ENCODE measurements around the gene LCT.

Gene LCT

DNA sequence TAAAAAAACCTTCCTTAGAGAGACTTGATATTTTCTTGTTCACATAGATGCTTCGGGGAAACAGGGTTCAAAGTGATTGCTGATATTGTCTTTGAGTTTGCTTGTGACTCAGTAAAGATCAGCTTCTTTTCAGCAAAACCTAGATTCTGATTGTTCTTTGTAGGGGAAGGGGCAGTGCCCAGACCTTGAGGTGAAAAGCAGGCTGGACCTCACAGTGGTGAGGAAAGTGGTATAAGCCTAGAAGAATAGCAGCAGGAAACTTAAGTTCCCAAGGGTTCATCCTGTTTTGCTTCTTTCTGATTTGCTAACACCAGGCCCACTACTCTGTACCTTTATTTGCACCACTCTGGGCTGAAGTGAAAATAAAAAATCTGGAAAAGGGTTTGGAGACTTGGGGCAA is 74.5 kb downstream of the LCT start:
- TF ChIP-seq, protein P1, sequence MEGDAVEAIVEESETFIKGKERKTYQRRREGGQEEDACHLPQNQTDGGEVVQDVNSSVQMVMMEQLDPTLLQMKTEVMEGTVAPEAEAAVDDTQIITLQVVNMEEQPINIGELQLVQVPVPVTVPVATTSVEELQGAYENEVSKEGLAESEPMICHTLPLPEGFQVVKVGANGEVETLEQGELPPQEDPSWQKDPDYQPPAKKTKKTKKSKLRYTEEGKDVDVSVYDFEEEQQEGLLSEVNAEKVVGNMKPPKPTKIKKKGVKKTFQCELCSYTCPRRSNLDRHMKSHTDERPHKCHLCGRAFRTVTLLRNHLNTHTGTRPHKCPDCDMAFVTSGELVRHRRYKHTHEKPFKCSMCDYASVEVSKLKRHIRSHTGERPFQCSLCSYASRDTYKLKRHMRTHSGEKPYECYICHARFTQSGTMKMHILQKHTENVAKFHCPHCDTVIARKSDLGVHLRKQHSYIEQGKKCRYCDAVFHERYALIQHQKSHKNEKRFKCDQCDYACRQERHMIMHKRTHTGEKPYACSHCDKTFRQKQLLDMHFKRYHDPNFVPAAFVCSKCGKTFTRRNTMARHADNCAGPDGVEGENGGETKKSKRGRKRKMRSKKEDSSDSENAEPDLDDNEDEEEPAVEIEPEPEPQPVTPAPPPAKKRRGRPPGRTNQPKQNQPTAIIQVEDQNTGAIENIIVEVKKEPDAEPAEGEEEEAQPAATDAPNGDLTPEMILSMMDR (IDR thresholded peaks at IDR 0.05; ENCODE audit: low read depth, low read length): no peak
- DNase-seq (ENCODE audit: extremely low read depth, low read depth): no peak

DNA sequence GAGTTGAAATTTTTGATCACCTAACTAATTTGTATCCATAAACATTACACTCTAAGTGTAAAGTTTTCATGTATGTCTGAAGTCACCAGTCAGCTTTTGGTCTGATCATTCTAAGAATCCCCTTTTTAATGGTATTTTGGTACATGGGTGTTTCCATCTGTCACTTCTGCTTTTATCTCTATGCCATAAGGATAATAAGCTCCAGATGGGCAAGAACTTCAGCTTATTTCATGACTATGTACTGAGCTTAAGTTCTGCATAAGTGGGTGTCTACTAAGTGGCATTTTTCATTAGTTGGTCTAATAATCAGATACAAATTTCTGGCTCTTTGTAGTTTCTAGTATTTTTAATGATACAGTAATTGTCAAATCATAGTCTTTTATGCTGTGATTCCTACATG is 75.0 kb downstream of the LCT start:
- TF ChIP-seq, protein P1 (IDR thresholded peaks at IDR 0.05; ENCODE audit: low read depth, low read length): no peak
- no peak for DNase-seq (ENCODE audit: extremely low read depth, low read depth)

DNA sequence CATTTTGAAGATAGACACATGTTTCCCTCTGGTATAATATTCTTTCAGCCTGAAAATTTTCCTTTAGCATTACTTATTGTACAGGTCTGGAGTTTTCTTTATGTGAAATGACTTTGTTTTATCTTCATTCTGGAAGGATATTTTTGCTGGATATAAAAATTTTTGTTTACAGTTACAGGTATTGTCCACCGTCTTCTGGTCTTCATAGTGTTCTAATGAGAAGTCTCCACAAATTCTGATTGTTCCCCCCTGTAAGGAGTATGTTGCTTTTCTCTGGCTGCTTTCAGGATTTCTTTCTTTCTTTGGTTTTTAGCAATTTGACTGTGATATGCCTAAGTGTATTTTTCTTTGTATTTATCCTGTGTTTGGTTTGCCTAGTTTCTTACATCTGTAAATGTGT is 80.3 kb downstream of the LCT start:
- TF ChIP-seq, protein P1 (IDR thresholded peaks at IDR 0.05; ENCODE audit: low read depth, low read length): no peak
- no peak for DNase-seq (ENCODE audit: extremely low read depth, low read depth)

DNA sequence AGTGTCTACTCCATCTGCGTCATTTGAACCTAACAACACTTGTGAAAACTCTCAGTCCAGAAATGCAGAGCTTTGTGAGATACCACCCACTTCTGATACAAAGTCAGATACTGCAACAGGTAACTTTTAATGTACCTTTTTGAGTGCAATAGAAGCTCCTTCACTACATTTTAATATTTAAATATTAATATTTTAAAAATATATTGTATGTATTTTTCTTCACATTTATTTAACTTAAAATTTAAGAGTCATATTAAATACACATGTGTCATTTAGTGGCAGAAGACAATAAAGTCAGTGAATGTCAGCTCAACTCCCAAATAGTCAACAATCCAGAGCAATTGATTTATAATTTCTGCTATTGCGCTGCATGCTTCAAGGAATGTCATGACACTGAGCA is 81.4 kb downstream of the LCT start:
- DNase-seq (ENCODE audit: extremely low read depth, low read depth): no peak
- TF ChIP-seq, protein P1 (IDR thresholded peaks at IDR 0.05; ENCODE audit: low read depth, low read length): no peak

DNA sequence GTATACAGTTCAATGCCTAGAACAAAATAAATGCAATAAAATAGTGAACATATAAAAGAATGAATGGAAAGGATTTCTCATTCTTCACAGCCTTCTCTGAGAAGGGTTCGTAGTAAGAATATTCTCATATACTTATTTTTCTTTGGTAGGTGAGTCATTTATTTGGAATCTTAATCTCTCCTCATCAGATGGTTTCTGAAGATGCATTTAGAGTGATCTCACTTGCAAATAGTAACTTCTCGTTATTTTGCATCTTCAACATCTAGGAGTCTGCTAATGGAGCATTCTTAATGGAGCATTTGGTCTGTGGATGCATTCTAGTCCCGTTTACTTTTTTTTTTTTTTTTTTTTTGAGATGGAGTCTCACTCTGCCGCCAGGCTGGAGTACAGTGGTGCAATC is 91.4 kb downstream of the LCT start:
- no peak for DNase-seq (ENCODE audit: extremely low read depth, low read depth)

DNA sequence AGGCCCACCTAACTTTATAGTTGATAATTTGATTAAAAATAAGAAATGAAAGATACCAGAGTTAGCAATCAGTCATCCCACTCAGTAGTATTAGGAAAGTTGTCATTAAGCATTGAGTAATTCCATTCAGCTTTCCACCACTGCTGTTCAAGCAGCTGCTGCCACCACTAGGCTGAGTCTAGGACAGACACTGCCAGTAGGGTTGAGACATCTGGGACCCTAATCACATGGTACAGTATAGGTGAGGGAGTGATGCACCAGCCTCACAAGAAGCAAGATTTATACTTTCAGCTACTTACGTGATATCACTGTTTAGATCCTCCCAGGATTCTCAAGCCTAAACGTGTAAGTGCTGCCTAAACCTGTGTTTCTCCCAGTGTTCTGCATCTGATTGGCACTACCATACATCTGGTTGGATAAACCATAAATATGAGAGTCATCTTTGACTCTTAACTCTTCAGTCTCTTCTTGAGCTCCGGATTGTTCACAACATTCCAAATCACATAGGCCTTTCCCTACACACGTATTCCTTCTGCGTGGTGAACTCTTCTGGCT is 92.1 kb downstream of the LCT start:
- no peak for DNase-seq (ENCODE audit: extremely low read depth, low read depth)
- TF ChIP-seq, protein P1 (IDR thresholded peaks at IDR 0.05; ENCODE audit: low read depth, low read length): no peak; the same call in 1 of the 2 replicates

More for the DNA sequence above, 91.4 kb downstream of the LCT start:
- TF ChIP-seq, protein P1 (IDR thresholded peaks at IDR 0.05; ENCODE audit: low read depth, low read length): no peak

DNA sequence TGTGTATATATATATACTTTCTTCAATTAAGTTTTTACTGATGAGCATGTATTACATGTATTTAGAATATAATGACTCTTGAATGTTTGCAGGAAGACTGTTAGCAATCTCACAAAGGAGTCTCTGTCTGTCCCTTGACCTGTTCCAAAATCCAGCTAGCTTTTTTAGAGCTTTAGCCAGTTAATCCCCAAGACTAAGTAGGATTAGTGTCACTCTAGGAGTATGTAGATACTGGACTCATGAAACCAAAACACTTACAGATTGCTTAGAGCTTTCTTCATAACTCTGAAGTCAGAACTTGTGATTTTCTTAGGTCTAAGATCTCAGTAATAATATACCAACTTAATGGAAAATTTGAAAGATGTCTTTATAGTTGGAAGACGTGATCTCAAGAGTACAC is 93.1 kb downstream of the LCT start:
- TF ChIP-seq, protein P1 (IDR thresholded peaks at IDR 0.05; ENCODE audit: low read depth, low read length): no peak
- no peak for DNase-seq (ENCODE audit: extremely low read depth, low read depth)

Measured in AG09319 (cell line).